Endothelial cell of umbilical vein (primary cell): Measurements from ENCODE around the gene RUFY3. TPM values are rescaled to one million over a fixed set of nuclear protein-coding genes. Genes with fewer than 3 reads are reported as not detected.

Source experiments
- BruUV-seq: library from RNA; stranded (reverse); fragments of 400-500 nt; replicated peaks from 2 replicates; lab custom pipeline; 2021; lab: Mats Ljungman, UMichigan
- CTCF ChIA-PET: fragments of 300-600, 350-600 bp; sonication (Branson Sonifier 250); formaldehyde crosslinking; loops from one replicate; lab custom pipeline; 2021; ENCODE audit warnings: antibody characterized with exemption, inconsistent platforms; lab: Charles Lee
- POLR2A ChIA-PET: fragments of 300-600, 350-600 bp; sonication (Branson Sonifier 250); formaldehyde crosslinking; loops from one replicate; lab custom pipeline; 2021; ENCODE audit warnings: antibody characterized with exemption, inconsistent platforms; lab: Charles Lee
- DNase-seq: peaks from one replicate; pipeline ENCODE4 v3.0.0-alpha.2; 2011; ENCODE audit warnings: low read depth, low spot score
- FAIRE-seq: peaks from 2 replicates; lab custom pipeline; 2011; peaks lifted over from hg19 to GRCh38; lab: Jason Lieb, UNC
- H2AFZ ChIP-seq: 2 replicates; pipeline ENCODE4 v1.6.0; 2012; ENCODE audit warnings: low read depth, low read length, control low read depth, inconsistent platforms
- H3K27ac ChIP-seq: 2 replicates; pipeline ENCODE4 v1.5.1; 2011; ENCODE audit warnings: low read depth, mild to moderate bottlenecking, control low read depth, low read length, moderate library complexity; ENCODE audit not compliant: insufficient read depth
- H3K27me3 ChIP-seq, 2 experiments: 2 replicates each; pipeline versions ENCODE4 v1.6.0 to v1.6.1; 2011; ENCODE audit warnings: low read length in 2 of 2, mixed read lengths in 1 of 2; ENCODE audit not compliant: control insufficient read depth in 2 of 2, insufficient read depth in 2 of 2
- H3K36me3 ChIP-seq, 2 experiments: 2 replicates in 1 of 2; 3 replicates in 1 of 2; pipeline ENCODE4 v1.5.1; 2011; ENCODE audit warnings: low read length in 2 of 2, mild to moderate bottlenecking in 1 of 2, moderate library complexity in 1 of 2; ENCODE audit not compliant: control insufficient read depth in 2 of 2, insufficient read depth in 2 of 2; ENCODE audit errors: extremely low read depth in 1 of 2
- H3K4me1 ChIP-seq: 3 replicates; pipeline ENCODE4 v1.5.1; 2011; ENCODE audit warnings: mild to moderate bottlenecking, low read length; ENCODE audit not compliant: control insufficient read depth, insufficient read depth; ENCODE audit errors: extremely low read depth
- H3K4me2 ChIP-seq: 2 replicates; pipeline ENCODE4 v1.6.1; 2011; ENCODE audit warnings: low read length, control low read depth, mixed read lengths; ENCODE audit not compliant: insufficient read depth
- H3K4me3 ChIP-seq, 3 experiments: fragments of 200-600 bp in 1 of 3; sonication (generic), shearing (Covaris generic) in 1 of 3; replicated peaks in 1 of 3; 2 replicates each; pipeline ENCODE4 v1.5.1; 2011 to 2016; ENCODE audit warnings: control low read depth in 3 of 3, low read length in 3 of 3, mild to moderate bottlenecking in 2 of 3, inconsistent platforms in 1 of 3, low read depth in 1 of 3, moderate library complexity in 1 of 3; ENCODE audit not compliant: insufficient read depth in 1 of 3
- H3K79me2 ChIP-seq: 2 replicates; pipeline ENCODE4 v1.6.0; 2012; ENCODE audit warnings: low read length, inconsistent platforms; ENCODE audit not compliant: control insufficient read depth, insufficient read depth
- H3K9ac ChIP-seq: replicated peaks from 2 replicates; pipeline ENCODE3; 2011; ENCODE audit warnings: low read length, control low read depth; ENCODE audit not compliant: insufficient read depth; ENCODE audit errors: extremely low read depth
- H3K9me1 ChIP-seq: replicated peaks from 3 replicates; pipeline ENCODE4 v1.6.0; 2011; ENCODE audit warnings: mild to moderate bottlenecking, low read length; ENCODE audit not compliant: control insufficient read depth, insufficient read depth; ENCODE audit errors: extremely low read depth
- H3K9me3 ChIP-seq: replicated peaks from 2 replicates; pipeline ENCODE4 v1.5.1; 2012; ENCODE audit warnings: low read length, inconsistent platforms; ENCODE audit not compliant: control insufficient read depth, insufficient read depth
- H4K20me1 ChIP-seq: replicated peaks from 2 replicates; pipeline ENCODE3; 2011; ENCODE audit warnings: mild to moderate bottlenecking, low read length; ENCODE audit not compliant: control insufficient read depth, insufficient read depth; ENCODE audit errors: extremely low read depth
- EZH2 ChIP-seq: IDR thresholded peaks from 2 replicates; pipeline ENCODE4 v1.6.1; 2012; ENCODE audit warnings: borderline replicate concordance, low read depth, mild to moderate bottlenecking, moderate library complexity, low read length, inconsistent platforms; ENCODE audit not compliant: severe bottlenecking
- FOS ChIP-seq: IDR thresholded peaks from 2 replicates; pipeline ENCODE4 v1.6.1; 2011; ENCODE audit warnings: mild to moderate bottlenecking, low read length, moderate library complexity, borderline replicate concordance; ENCODE audit not compliant: insufficient read depth
- GATA2 ChIP-seq: IDR thresholded peaks from 2 replicates; pipeline ENCODE4 v1.7.0; 2011; ENCODE audit warnings: low read depth, mild to moderate bottlenecking, moderate library complexity, mixed read lengths, low read length; ENCODE audit not compliant: insufficient read length, insufficient read depth
- JUN ChIP-seq: IDR thresholded peaks from 2 replicates; pipeline ENCODE4 v1.6.1; 2011; ENCODE audit warnings: borderline replicate concordance, low read depth; ENCODE audit not compliant: insufficient read length, insufficient read depth
- MYC ChIP-seq: IDR thresholded peaks from one replicate; pipeline ENCODE4 v1.6.1; 2011; ENCODE audit warnings: mild to moderate bottlenecking, low read depth, low read length
- POLR2A ChIP-seq: IDR thresholded peaks from 2 replicates; pipeline ENCODE4 v1.6.1; 2012; ENCODE audit warnings: low read depth, mild to moderate bottlenecking, control low read depth, low read length
- POLR2AphosphoS5 ChIP-seq: IDR thresholded peaks from 2 replicates; pipeline ENCODE4 v1.6.1; 2012; ENCODE audit warnings: low read depth, mild to moderate bottlenecking, control low read depth, low read length, moderate library complexity; ENCODE audit not compliant: insufficient read depth
- dilution Hi-C: fragments of 300-500 bp; cut with MboI; formaldehyde crosslinking; loops from one replicate; pipeline ENCODE4 v1.15.0; 2019; ENCODE audit warnings: low sequenced_read_pairs; ENCODE audit not compliant: extremely low pct_ligation_motif_present
- intact Hi-C: fragments of 100-400 bp; cut with micrococcal nuclease; formaldehyde crosslinking; loops from one replicate; pipeline ENCODE4 v1.10.0; 2022
- polyA plus RNA-seq, 4 experiments: library from polyadenylated mRNA; depleted of rRNA in 3 of 4; stranded (reverse) in 3 of 4; unstranded in 1 of 4; fragments of >200 nt; gene quantifications; 2 replicates each; pipeline versions ENCODE4 v1.2.1 to v1.2.3, GENCODE V29; 2011 to 2012; ENCODE audit warnings: missing spikeins in 1 of 4
- total RNA-seq: library from RNA; stranded (reverse); gene quantifications from 2 replicates; pipeline ENCODE4 v1.2.3, GENCODE V29; 2021
- TF ChIP-seq, protein P1 (sequence below): IDR thresholded peaks from 2 replicates; pipeline ENCODE4 v1.6.1; 2011; ENCODE audit not compliant: insufficient read depth, insufficient read length
- TF ChIP-seq, protein P2 (sequence below), 2 donors: IDR thresholded peaks; 1 replicate in 1 of 2; 2 replicates in 1 of 2; pipeline ENCODE4 v1.5.1; 2011; ENCODE audit warnings: low read length in 2 of 2, mild to moderate bottlenecking in 2 of 2, moderate library complexity in 2 of 2, control low read depth in 1 of 2, inconsistent platforms in 1 of 2, low read depth in 1 of 2; ENCODE audit not compliant: insufficient read depth in 1 of 2; ENCODE audit errors: extremely low read depth in 1 of 2

Gene RUFY3
- total and polyA plus RNA-seq, 2 donors (not counting 3 experiments of a cell fraction or from before 2014, with no cell fraction given) = 10.0 to 52.8 TPM

DNA sequence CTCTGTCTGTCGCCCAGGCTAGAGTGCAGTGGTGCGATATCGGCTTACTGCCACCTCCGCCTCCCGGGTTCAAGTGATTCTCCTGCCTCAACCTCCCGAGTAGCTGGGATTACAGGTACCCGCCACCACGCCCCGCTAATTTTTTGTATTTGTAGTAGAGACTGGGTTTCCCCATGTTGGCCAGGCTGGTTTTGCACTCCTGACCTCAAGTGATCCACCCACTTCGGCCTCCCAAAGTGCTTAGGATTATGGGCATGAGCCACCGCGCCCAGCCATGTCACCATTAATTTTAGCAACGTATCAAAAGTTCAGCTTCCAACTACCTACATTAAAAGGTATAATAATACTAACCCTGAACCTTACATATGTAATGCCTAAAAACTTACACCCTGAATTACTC, 34.4 kb upstream of the RUFY3 start:
- DNase-seq = no peak
- ChIA-PET POLR2A (no interaction called here), CTCF (interaction anchor here (0.7 to 1.0 kb wide), 5 partner anchors 11 to 31 kb away, joined by 3 to 4 read pairs (median 3); no protein-coding TSS in a partner anchor)

More for the DNA sequence above, 34.4 kb upstream of the RUFY3 start:
- no peak for FAIRE-seq
- no peak for TF ChIP-seq GATA2
- TF ChIP-seq, protein P1, sequence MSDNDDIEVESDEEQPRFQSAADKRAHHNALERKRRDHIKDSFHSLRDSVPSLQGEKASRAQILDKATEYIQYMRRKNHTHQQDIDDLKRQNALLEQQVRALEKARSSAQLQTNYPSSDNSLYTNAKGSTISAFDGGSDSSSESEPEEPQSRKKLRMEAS = no peak
- no peak for TF ChIP-seq POLR2AphosphoS5
- TF ChIP-seq JUN = no peak
- TF ChIP-seq MYC = no peak
- TF ChIP-seq, protein P2, sequence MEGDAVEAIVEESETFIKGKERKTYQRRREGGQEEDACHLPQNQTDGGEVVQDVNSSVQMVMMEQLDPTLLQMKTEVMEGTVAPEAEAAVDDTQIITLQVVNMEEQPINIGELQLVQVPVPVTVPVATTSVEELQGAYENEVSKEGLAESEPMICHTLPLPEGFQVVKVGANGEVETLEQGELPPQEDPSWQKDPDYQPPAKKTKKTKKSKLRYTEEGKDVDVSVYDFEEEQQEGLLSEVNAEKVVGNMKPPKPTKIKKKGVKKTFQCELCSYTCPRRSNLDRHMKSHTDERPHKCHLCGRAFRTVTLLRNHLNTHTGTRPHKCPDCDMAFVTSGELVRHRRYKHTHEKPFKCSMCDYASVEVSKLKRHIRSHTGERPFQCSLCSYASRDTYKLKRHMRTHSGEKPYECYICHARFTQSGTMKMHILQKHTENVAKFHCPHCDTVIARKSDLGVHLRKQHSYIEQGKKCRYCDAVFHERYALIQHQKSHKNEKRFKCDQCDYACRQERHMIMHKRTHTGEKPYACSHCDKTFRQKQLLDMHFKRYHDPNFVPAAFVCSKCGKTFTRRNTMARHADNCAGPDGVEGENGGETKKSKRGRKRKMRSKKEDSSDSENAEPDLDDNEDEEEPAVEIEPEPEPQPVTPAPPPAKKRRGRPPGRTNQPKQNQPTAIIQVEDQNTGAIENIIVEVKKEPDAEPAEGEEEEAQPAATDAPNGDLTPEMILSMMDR (IDR thresholded peaks at IDR 0.05; ENCODE audit: extremely low read depth in 1 of 2, insufficient read depth in 1 of 2, low read depth in 1 of 2, low read length in 2 of 2) = no peak
- no peak for TF ChIP-seq FOS
- no peak for TF ChIP-seq POLR2A
- TF ChIP-seq EZH2 = no peak
- Histone ChIP-seq H3K9me1 (no peaks in the 10 kb centered on the region), H3K27ac (peak overlapping the region; percentile 36), H3K9me3 (no peaks in the 10 kb centered on the region), H3K4me3 (peak overlapping the region; percentile 34 to 72 (median 62)), H3K36me3 (no peaks in the 10 kb centered on the region), H3K27me3 (no peaks in the 10 kb centered on the region), H4K20me1 (no peaks in the 10 kb centered on the region), H3K4me2 (peak overlapping the region; percentile 93), H3K79me2 (peaks cover 31% of the 10 kb centered on the region), H2AFZ (peak overlapping the region; percentile 95), H3K9ac (peak overlapping the region; percentile 82), H3K4me1 (peaks cover 22% of the 10 kb centered on the region)
- intact Hi-C loops = no loop called here
- no TSS peak for BruUV-seq
- dilution Hi-C loops = no loop called here
